Measurements from ENCODE around the gene TF. TPM values are rescaled to one million over a fixed set of nuclear protein-coding genes. Genes with fewer than 3 reads are reported as not detected.

The TF gene
- total RNA-seq, 1 donor from 2014 or later = 1.3 TPM

DNA sequence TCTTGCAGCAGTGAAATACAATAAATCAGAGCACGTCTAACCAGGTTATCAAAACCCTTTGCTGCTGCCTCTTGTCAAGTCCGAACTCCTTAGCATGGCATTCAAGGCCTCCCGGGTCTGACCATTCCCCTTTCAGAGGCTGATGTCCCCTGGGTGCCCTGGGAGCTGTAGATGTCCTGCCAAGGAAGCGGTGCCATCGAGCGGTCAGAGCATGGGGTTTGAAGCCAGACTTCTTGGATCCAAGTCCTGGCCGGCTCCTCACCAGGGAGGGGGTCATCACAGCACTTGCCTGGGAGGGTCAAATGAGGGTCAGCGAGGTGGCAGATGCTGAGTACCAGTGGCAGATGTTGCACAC is 496 bp downstream of the TF start:
- intact Hi-C loops (cut with micrococcal nuclease) = no loop called here
- Histone ChIP-seq H3K36me3 (no peaks in the 10 kb centered on the region), H3K9me3 (replicated peaks) (no peaks in the 10 kb centered on the region), H3K4me1 (peaks cover 7% of the 10 kb centered on the region), H3K4me3 (peak overlapping the region; percentile 48), H3K27ac (replicated peaks) (no peak overlapping the region), H3K27me3 (ENCODE audit: low read depth) (peaks cover 61% of the 10 kb centered on the region)
- TF ChIP-seq, protein P1, sequence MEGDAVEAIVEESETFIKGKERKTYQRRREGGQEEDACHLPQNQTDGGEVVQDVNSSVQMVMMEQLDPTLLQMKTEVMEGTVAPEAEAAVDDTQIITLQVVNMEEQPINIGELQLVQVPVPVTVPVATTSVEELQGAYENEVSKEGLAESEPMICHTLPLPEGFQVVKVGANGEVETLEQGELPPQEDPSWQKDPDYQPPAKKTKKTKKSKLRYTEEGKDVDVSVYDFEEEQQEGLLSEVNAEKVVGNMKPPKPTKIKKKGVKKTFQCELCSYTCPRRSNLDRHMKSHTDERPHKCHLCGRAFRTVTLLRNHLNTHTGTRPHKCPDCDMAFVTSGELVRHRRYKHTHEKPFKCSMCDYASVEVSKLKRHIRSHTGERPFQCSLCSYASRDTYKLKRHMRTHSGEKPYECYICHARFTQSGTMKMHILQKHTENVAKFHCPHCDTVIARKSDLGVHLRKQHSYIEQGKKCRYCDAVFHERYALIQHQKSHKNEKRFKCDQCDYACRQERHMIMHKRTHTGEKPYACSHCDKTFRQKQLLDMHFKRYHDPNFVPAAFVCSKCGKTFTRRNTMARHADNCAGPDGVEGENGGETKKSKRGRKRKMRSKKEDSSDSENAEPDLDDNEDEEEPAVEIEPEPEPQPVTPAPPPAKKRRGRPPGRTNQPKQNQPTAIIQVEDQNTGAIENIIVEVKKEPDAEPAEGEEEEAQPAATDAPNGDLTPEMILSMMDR (IDR thresholded peaks at IDR 0.05; ENCODE audit: borderline replicate concordance) = no peak
- no peak for DNase-seq

DNA sequence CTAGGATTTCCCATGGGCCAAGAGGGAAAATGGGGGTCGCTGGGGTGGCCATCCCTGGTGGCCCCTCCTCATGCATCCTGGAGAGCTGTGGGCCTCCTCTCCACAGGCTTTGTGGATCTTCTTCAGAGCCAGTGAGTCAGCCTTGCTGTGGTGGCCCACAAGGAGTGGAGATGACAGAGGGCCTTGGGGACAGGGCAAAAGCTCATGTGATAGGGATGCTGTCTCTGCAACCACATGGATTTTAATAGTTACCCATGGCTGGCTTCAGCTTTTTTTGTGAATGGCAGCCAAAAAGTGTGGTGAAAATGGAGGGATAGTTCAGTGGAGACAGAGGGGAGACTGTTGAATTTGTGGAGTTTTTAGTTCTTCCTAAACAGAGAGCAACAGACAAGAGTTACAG is 1.2 kb downstream of the TF start:
- Histone ChIP-seq H3K4me1 (peaks cover 7% of the 10 kb centered on the region), H3K9me3 (replicated peaks) (no peaks in the 10 kb centered on the region), H3K27me3 (ENCODE audit: low read depth) (peaks cover 59% of the 10 kb centered on the region), H3K36me3 (no peaks in the 10 kb centered on the region), H3K27ac (replicated peaks) (no peak overlapping the region), H3K4me3 (no peak overlapping the region)
- intact Hi-C loops (cut with micrococcal nuclease) = no loop called here
- TF ChIP-seq, protein P1 (IDR thresholded peaks at IDR 0.05; ENCODE audit: borderline replicate concordance) = no peak
- no peak for DNase-seq

DNA sequence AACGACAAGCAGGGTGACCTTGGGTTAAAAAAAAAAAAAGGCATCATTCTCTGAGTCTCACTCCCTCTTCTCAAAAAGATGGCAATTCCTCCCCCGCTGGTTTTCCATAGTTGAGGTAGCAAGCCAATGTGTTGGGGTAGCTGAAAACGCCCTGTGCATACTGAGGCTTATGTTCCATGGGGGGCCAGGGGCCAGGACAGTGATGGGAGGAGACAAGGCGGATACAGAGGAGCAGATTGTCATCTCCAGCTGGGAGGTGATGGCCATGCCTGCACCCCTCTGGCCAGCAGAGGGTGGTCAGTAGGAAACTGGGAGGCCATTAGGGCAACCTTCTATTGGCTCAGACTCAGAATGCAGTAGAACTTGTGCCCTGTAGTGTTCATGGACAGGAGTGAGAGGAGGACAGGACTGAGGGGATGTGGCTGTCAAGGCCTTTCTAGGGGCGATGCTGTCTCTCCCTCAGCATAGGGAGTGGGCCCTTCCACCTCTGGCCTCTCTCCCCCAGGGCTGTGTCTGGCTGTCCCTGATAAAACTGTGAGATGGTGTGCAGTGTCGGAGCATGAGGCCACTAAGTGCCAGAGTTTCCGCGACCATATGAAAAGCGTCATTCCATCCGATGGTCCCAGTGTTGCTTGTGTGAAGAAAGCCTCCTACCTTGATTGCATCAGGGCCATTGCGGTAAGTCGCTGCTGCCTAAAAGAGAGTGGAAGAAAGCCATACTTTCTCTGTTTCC is 1.9 kb downstream of the TF start:
- Histone ChIP-seq H3K4me1 (peaks cover 7% of the 10 kb centered on the region), H3K27me3 (ENCODE audit: low read depth) (peaks cover 56% of the 10 kb centered on the region), H3K4me3 (no peak overlapping the region), H3K9me3 (replicated peaks) (no peaks in the 10 kb centered on the region), H3K27ac (replicated peaks) (no peak overlapping the region), H3K36me3 (no peaks in the 10 kb centered on the region)
- TF ChIP-seq, protein P1 (IDR thresholded peaks at IDR 0.05; ENCODE audit: borderline replicate concordance) = no peak
- intact Hi-C loops (cut with micrococcal nuclease) = no loop called here
- no peak for DNase-seq

DNA sequence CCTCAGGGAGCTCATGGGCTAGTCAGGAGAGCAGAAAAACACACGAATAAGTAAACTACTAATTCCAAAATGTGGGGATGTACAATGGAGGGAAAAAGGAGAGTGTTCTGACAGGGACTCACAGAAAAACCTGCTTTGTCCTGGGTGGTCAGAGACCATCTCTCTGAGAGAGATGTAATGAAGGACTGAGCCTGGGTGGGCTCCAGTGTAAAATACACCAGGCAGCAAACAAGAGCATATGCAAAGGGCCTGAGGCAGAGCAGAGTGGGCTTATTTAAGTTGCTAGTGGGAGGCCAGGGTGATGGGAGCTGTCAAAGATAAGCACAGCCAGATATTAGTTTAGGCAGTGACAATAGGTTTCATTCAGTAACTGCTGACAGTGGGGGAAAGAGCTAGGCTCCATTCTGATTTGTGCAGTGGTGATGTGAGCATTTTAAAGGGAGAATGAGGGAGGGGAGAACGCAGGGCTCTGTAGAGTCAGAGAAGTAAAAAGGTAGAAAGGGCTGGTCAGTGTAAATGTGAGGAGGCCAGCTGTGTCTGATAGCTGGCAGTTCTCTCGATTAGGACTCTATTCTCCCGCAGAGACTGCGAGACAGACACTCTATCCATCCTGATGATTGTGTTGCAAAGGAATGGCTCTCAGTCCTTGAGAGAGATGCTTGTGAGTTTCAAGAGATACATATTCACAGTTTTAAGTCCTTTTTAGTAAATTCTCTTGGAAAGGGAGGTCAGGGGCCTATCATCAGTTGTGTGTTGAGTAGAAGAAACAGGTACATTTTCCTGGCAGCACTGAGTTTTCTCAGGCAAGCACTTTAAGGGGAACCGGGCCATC is 3.5 kb downstream of the TF start:
- Histone ChIP-seq H3K36me3 (no peaks in the 10 kb centered on the region), H3K27ac (replicated peaks) (no peak overlapping the region), H3K4me1 (peaks cover 7% of the 10 kb centered on the region), H3K9me3 (replicated peaks) (no peaks in the 10 kb centered on the region), H3K27me3 (ENCODE audit: low read depth) (peaks cover 40% of the 10 kb centered on the region), H3K4me3 (no peak overlapping the region)
- TF ChIP-seq, protein P1 (IDR thresholded peaks at IDR 0.05; ENCODE audit: borderline replicate concordance) = no peak
- intact Hi-C loops (cut with micrococcal nuclease) = no loop called here
- no peak for DNase-seq

DNA sequence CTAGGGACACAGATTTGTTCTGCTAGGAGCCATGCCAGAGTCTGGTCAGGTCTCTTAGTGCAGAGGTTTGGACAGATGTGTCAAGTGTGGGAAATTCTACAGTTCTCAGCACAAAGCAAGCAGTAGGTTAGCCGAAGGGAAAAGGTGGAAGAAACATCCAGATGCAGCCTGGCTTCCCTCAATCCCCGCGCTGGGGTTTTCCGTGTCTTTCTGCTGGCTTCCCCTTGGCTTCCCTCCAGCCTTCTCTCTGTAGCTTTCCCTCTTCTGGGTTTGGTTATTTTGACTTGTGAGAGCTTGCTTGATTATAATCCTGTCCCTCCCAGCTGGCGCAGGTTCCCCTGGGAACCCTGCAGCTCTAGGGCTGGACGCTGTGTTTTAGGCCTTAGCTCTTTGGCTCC is 4.1 kb downstream of the TF start:
- Histone ChIP-seq H3K27me3 (ENCODE audit: low read depth) (peaks cover 34% of the 10 kb centered on the region), H3K4me1 (peaks cover 7% of the 10 kb centered on the region), H3K36me3 (no peaks in the 10 kb centered on the region), H3K27ac (replicated peaks) (no peak overlapping the region), H3K9me3 (replicated peaks) (no peaks in the 10 kb centered on the region), H3K4me3 (no peak overlapping the region)
- intact Hi-C loops (cut with micrococcal nuclease) = no loop called here
- no peak for DNase-seq
- TF ChIP-seq, protein P1 (IDR thresholded peaks at IDR 0.05; ENCODE audit: borderline replicate concordance) = no peak
